CD4-positive, alpha-beta T cell treated with Interleukin-1 beta for 1 hour (primary cell): ENCODE measurements around the gene SLC11A1.

Experiments used
- DNase-seq, 2 donors: peaks; one replicate each; pipeline ENCODE4 v3.0.0-alpha.2; 2020 to 2022

The SLC11A1 gene

GRCh38 chr2:218436992-218437391 is 54.9 kb downstream of the SLC11A1 start:
- DNase-seq: no peak

GRCh38 chr2:218437969-218438368 is 55.9 kb downstream of the SLC11A1 start:
- no peak for DNase-seq

- DNase-seq: no peak
These were observed 56.5 kb downstream of the SLC11A1 start for GRCh38 chr2:218438596-218438995.

GRCh38 chr2:218444692-218445357 is 62.8 kb downstream of the SLC11A1 start:
- no peak for DNase-seq

GRCh38 chr2:218445602-218446001 is 63.5 kb downstream of the SLC11A1 start:
- no peak for DNase-seq
